Neuronal stem cell (in vitro differentiated cells): Measurements from ENCODE around the gene URM1.

Source experiments
- DNase-seq: peaks from one replicate; pipeline ENCODE4 v3.0.0-alpha.2; 2013; ENCODE audit warnings: low spot score
- H2AFZ ChIP-seq: one replicate; pipeline ENCODE4 v1.6.1; 2013; ENCODE audit warnings: mild to moderate bottlenecking, low read length, inconsistent platforms
- H2AK5ac ChIP-seq: 2 replicates; pipeline ENCODE4 v1.6.1; 2013; ENCODE audit warnings: low read depth, mild to moderate bottlenecking, inconsistent platforms, low read length, moderate library complexity, mixed read lengths
- H2BK120ac ChIP-seq: 2 replicates; pipeline ENCODE4 v1.6.1; 2013; ENCODE audit warnings: low read depth, mild to moderate bottlenecking, inconsistent platforms, low read length, moderate library complexity, mixed read lengths
- H2BK12ac ChIP-seq: one replicate; pipeline ENCODE4 v1.6.1; 2013; ENCODE audit warnings: low read length, inconsistent platforms
- H2BK15ac ChIP-seq: 2 replicates; pipeline ENCODE4 v1.6.1; 2013; ENCODE audit warnings: mild to moderate bottlenecking, low read length, inconsistent platforms, mixed read lengths
- H2BK5ac ChIP-seq: one replicate; pipeline ENCODE4 v1.6.1; 2013; ENCODE audit warnings: inconsistent platforms, mild to moderate bottlenecking, low read length, moderate library complexity
- H3K14ac ChIP-seq: one replicate; pipeline ENCODE4 v1.6.1; 2013; ENCODE audit warnings: low read length, inconsistent platforms
- H3K18ac ChIP-seq: 2 replicates; pipeline ENCODE4 v1.6.1; 2013; ENCODE audit warnings: low read length, inconsistent platforms
- H3K23ac ChIP-seq: 2 replicates; pipeline ENCODE4 v1.6.1; 2013; ENCODE audit warnings: low read depth, mild to moderate bottlenecking, mixed read lengths, low read length, inconsistent platforms; ENCODE audit not compliant: poor library complexity
- H3K27ac ChIP-seq: replicated peaks from 3 replicates; pipeline ENCODE4 v1.5.1; 2013; ENCODE audit warnings: low read length, inconsistent platforms
- H3K27me3 ChIP-seq, 3 experiments: 2 replicates each; pipeline ENCODE4 v1.6.1; 2013; ENCODE audit warnings: low read length in 3 of 3, mild to moderate bottlenecking in 2 of 3, inconsistent platforms in 1 of 3, low read depth in 1 of 3, mixed read lengths in 1 of 3, moderate library complexity in 1 of 3; ENCODE audit not compliant: control insufficient read depth in 3 of 3, insufficient read depth in 3 of 3
- H3K36me3 ChIP-seq, 2 donors: replicated peaks in 1 of 2; 2 replicates each; pipeline ENCODE4 v1.6.1; 2013; ENCODE audit warnings: low read length in 2 of 2; ENCODE audit not compliant: control insufficient read depth in 2 of 2, insufficient read depth in 2 of 2
- H3K4ac ChIP-seq: 2 replicates; pipeline ENCODE4 v1.6.1; 2013; ENCODE audit warnings: inconsistent platforms, mild to moderate bottlenecking, low read length, moderate library complexity
- H3K4me1 ChIP-seq, 2 donors: 1 replicate in 1 of 2; 2 replicates in 1 of 2; pipeline ENCODE4 v1.6.1; 2013; ENCODE audit warnings: low read length in 2 of 2, low read depth in 1 of 2; ENCODE audit not compliant: control insufficient read depth in 2 of 2, insufficient read depth in 1 of 2
- H3K4me2 ChIP-seq: one replicate; pipeline ENCODE4 v1.6.1; 2013; ENCODE audit warnings: mild to moderate bottlenecking, low read length, inconsistent platforms; ENCODE audit not compliant: insufficient read depth, poor library complexity, severe bottlenecking
- H3K4me3 ChIP-seq, 2 donors: 2 replicates each; pipeline ENCODE4 v1.5.1; 2013; ENCODE audit warnings: low read length in 2 of 2, mild to moderate bottlenecking in 2 of 2, inconsistent platforms in 1 of 2, moderate library complexity in 1 of 2
- H3K79me1 ChIP-seq: one replicate; pipeline ENCODE4 v1.6.1; 2013; ENCODE audit warnings: low read depth, mild to moderate bottlenecking, inconsistent platforms, low read length, moderate library complexity
- H3K9ac ChIP-seq: one replicate; pipeline ENCODE4 v1.6.1; 2013; ENCODE audit warnings: mild to moderate bottlenecking, low read depth, low read length, inconsistent platforms; ENCODE audit not compliant: poor library complexity
- H3K9me3 ChIP-seq, 2 donors: replicated peaks in 1 of 2; 2 replicates each; pipeline versions ENCODE3 to v1.6.1; 2013; ENCODE audit warnings: low read length in 2 of 2, mild to moderate bottlenecking in 2 of 2, inconsistent platforms in 1 of 2, low read depth in 1 of 2, mixed read lengths in 1 of 2, moderate library complexity in 1 of 2; ENCODE audit not compliant: control insufficient read depth in 2 of 2, insufficient read depth in 1 of 2
- H4K8ac ChIP-seq: one replicate; pipeline ENCODE4 v1.6.1; 2013; ENCODE audit warnings: low read depth, mild to moderate bottlenecking, inconsistent platforms, low read length, moderate library complexity
- H4K91ac ChIP-seq: one replicate; pipeline ENCODE4 v1.6.1; 2013; ENCODE audit warnings: low read length, low read depth, mild to moderate bottlenecking, inconsistent platforms; ENCODE audit not compliant: poor library complexity
- WGBS, 2 donors: extraction: QIAGEN DNeasy Blood & Tissue Kit; methylation state at CpG; one replicate each; pipeline ENCODE4 v1.1.7; 2013; ENCODE audit warnings: missing lambda C conversion rate in 2 of 2, mixed read lengths in 1 of 2; ENCODE audit not compliant: insufficient read length in 2 of 2, insufficient replicate concordance in 1 of 2; ENCODE audit errors: extremely low coverage in 2 of 2; 5-methylcytosine and 5-hydroxymethylcytosine counted together

The URM1 gene

GRCh38 chr9:128341435-128341849 is 29.7 kb upstream of the URM1 start:
- Histone ChIP-seq H3K9ac (no peak overlapping the region), H3K36me3 (peaks cover 12 to 42% of the 10 kb centered on the region in 2 donors), H4K91ac (no peak overlapping the region), H3K14ac (no peak overlapping the region), H2BK15ac (no peak overlapping the region), H3K27me3 (peaks cover 0 to 7% (median 2%) of the 10 kb centered on the region in 3 experiments), H2AK5ac (peak overlapping the region; percentile 15), H3K9me3 (no peaks in the 10 kb centered on the region), H3K4me3 (peak overlapping the region; percentile 67 to 85), H3K79me1 (no peaks in the 10 kb centered on the region), H3K4me1 (peaks cover 4 to 9% of the 10 kb centered on the region in 2 donors), H3K4me2 (peak overlapping the region; percentile 97), H3K27ac (no peak overlapping the region), H3K18ac (no peak overlapping the region), H2BK12ac (no peak overlapping the region), H2AFZ (peak overlapping the region; percentile 97), H2BK120ac (no peak overlapping the region), H3K23ac (peak overlapping the region; percentile 52), H2BK5ac (no peak overlapping the region), H4K8ac (no peak overlapping the region), H3K4ac (no peak overlapping the region)
- no peak for DNase-seq
- WGBS, 2 donors = no CpG with 5 or more reads among the region's 13 CpGs

- H2BK5ac ChIP-seq = no peak overlapping the region
- no peak overlapping the region for H3K4me2 ChIP-seq
- H4K91ac ChIP-seq = no peak overlapping the region
- H2BK15ac ChIP-seq = no peak overlapping the region
- no peak overlapping the region for H4K8ac ChIP-seq
- no peaks in the 10 kb centered on the region for H3K79me1 ChIP-seq
- H3K36me3 ChIP-seq = peaks cover 12 to 59% of the 10 kb centered on the region in 2 donors
- no CpG with 5 or more reads among the region's 8 CpGs for WGBS, 2 donors
- no peak overlapping the region for H2AFZ ChIP-seq
- H2BK120ac ChIP-seq = no peak overlapping the region
- H3K18ac ChIP-seq = no peak overlapping the region
- H2BK12ac ChIP-seq = no peak overlapping the region
- H2AK5ac ChIP-seq = peak overlapping the region; percentile 42
- no peak overlapping the region for H3K14ac ChIP-seq
- no peaks in the 10 kb centered on the region for H3K9me3 ChIP-seq
- H3K27ac ChIP-seq = no peak overlapping the region
- H3K4me3 ChIP-seq = no peak overlapping the region
- H3K4me1 ChIP-seq = peaks cover 4 to 9% of the 10 kb centered on the region in 2 donors
- no peak overlapping the region for H3K9ac ChIP-seq
- H3K4ac ChIP-seq = no peak overlapping the region
- H3K23ac ChIP-seq = no peak overlapping the region
- no peak for DNase-seq
- peaks cover 0 to 7% (median 2%) of the 10 kb centered on the region in 3 experiments for H3K27me3 ChIP-seq
Observed at GRCh38 chr9:128342971-128343680, 28.0 kb upstream of the URM1 start.

GRCh38 chr9:128343855-128344254 is 27.3 kb upstream of the URM1 start:
- WGBS, 2 donors = no CpG with 5 or more reads among the region's 4 CpGs

GRCh38 chr9:128344931-128345605 is 26.1 kb upstream of the URM1 start:
- Histone ChIP-seq H3K9me3 (no peaks in the 10 kb centered on the region), H3K4me2 (no peak overlapping the region), H2BK120ac (no peak overlapping the region), H3K23ac (no peak overlapping the region), H2AK5ac (no peak overlapping the region), H2AFZ (no peak overlapping the region), H2BK15ac (no peak overlapping the region), H3K27ac (no peak overlapping the region), H3K14ac (no peak overlapping the region), H3K9ac (peak overlapping the region; percentile 5), H3K79me1 (no peaks in the 10 kb centered on the region), H4K8ac (no peak overlapping the region), H4K91ac (no peak overlapping the region), H3K4me1 (peaks cover 4 to 9% of the 10 kb centered on the region in 2 donors), H2BK5ac (no peak overlapping the region), H3K18ac (no peak overlapping the region), H3K36me3 (peaks cover 15 to 79% of the 10 kb centered on the region in 2 donors), H3K4me3 (no peak overlapping the region), H3K4ac (no peak overlapping the region), H2BK12ac (no peak overlapping the region), H3K27me3 (peaks cover 0 to 7% (median 2%) of the 10 kb centered on the region in 3 experiments)
- no CpG with 5 or more reads among the region's 28 CpGs for WGBS, 2 donors
- DNase-seq = no peak

More at GRCh38 chr9:128343855-128344254, 27.3 kb upstream of the URM1 start:
- H3K36me3 ChIP-seq = peaks cover 14 to 66% of the 10 kb centered on the region in 2 donors
- H3K27me3 ChIP-seq = peaks cover 0 to 7% (median 2%) of the 10 kb centered on the region in 3 experiments
- DNase-seq = no peak
- H2BK12ac ChIP-seq = no peak overlapping the region
- H2AFZ ChIP-seq = no peak overlapping the region
- no peaks in the 10 kb centered on the region for H3K9me3 ChIP-seq
- no peak overlapping the region for H2BK15ac ChIP-seq
- no peak overlapping the region for H3K4ac ChIP-seq
- H3K14ac ChIP-seq = no peak overlapping the region
- no peak overlapping the region for H3K4me3 ChIP-seq
- no peak overlapping the region for H3K27ac ChIP-seq
- H2BK120ac ChIP-seq = no peak overlapping the region
- H2BK5ac ChIP-seq = no peak overlapping the region
- H4K91ac ChIP-seq = no peak overlapping the region
- peaks cover 4 to 9% of the 10 kb centered on the region in 2 donors for H3K4me1 ChIP-seq
- no peak overlapping the region for H3K23ac ChIP-seq
- H3K79me1 ChIP-seq = no peaks in the 10 kb centered on the region
- no peak overlapping the region for H3K4me2 ChIP-seq
- no peak overlapping the region for H3K9ac ChIP-seq
- no peak overlapping the region for H4K8ac ChIP-seq
- H3K18ac ChIP-seq = no peak overlapping the region
- H2AK5ac ChIP-seq = no peak overlapping the region
